HFFc6 (cell line): ENCODE data around the gene PLA2G6. TPM values are rescaled to one million over a fixed set of nuclear protein-coding genes. Genes with fewer than 3 reads are reported as not detected.
"Not testable (repeated sequence)": the region's sequence is repeated elsewhere in the genome, so short reads cannot be mapped to it uniquely, and the experiment has no call there.

Experiments
- DNase-seq: peaks from one replicate; pipeline ENCODE4 v3.0.0-alpha.2; 2018
- H3K27ac Mint-ChIP-seq: 2 replicates; pipeline ENCODE4 v1.8.0; 2020; ENCODE audit warnings: mild to moderate bottlenecking, mixed read lengths
- H3K27me3 Mint-ChIP-seq: 2 replicates; pipeline ENCODE4 v1.8.0; 2021; ENCODE audit warnings: mild to moderate bottlenecking, moderate library complexity, mixed read lengths; ENCODE audit not compliant: insufficient read depth
- H3K36me3 Mint-ChIP-seq: 2 replicates; pipeline ENCODE4 v1.8.0; 2021; ENCODE audit warnings: low read depth, mixed read lengths
- H3K4me1 Mint-ChIP-seq: 2 replicates; pipeline ENCODE4 v1.8.0; 2020; ENCODE audit warnings: low read depth, mixed read lengths
- H3K4me3 Mint-ChIP-seq: 2 replicates; pipeline ENCODE4 v1.8.0; 2020; ENCODE audit warnings: mild to moderate bottlenecking, moderate library complexity, mixed read lengths
- H3K9me3 Mint-ChIP-seq: 2 replicates; pipeline ENCODE4 v1.8.0; 2020; ENCODE audit warnings: mild to moderate bottlenecking, mixed read lengths
- total RNA-seq, 6 experiments: library from RNA; stranded (reverse); fragmentation: NEBNext Ultra II Directional; extraction: Animal tissue kit (Norgen Biotek cat#: 25700); gene quantifications; 2 replicates in 1 of 6; 3 replicates in 5 of 6; pipeline ENCODE4 v1.2.3, GENCODE V29; 2021
- TF ChIP-seq, protein P1 (sequence below): fragments of 200-600 bp; sonication (generic); IDR thresholded peaks from 2 replicates; pipeline ENCODE4 v1.5.0; 2021; ENCODE audit warnings: antibody characterized with exemption, mild to moderate bottlenecking

The PLA2G6 gene
- total RNA-seq, 6 experiments from 2014 or later = 4.1 to 6.6 (median 5.3) TPM

DNA sequence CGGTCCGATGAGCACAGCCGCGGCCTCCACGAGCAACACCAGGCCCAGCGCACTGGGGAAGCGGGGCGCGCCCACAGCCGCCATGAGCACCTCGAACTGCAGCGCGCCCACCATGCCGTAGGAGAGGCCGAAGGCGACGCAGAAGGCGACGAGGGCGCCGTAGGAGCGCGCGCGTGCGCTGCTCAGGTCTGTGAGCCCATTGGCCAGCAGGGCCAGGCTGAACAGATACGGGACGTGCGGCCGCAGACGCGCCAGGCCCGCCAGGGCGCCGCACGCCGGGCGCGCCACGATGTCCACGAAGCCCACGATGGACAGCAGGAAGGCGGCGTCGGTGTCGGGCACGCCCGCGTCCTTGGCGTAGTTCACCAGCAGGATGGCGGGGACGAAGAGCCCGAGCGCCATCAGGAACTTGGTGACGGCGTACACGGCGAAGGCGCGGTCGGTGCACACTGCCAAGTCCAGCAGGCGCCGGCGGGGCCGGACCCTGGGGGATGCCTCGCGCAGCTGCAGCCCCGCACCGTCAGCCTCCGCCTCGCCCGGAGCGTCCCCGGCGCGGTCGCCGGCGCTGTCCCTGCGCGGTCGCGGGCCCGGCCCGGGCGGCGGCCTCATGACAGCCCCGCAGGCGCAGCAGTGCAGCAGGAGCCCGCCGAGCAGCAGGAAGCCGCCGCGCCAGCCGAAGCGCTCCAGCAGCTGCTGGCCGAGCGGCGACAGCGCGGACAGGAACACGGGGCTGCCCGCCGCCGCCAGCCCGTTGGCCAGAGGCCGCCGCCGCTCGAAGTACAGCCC lies 100.6 kb downstream of the PLA2G6 start:
- Mint-ChIP-seq H3K27me3 (peaks cover 11% of the 10 kb centered on the region; the same call in 1 of the 2 replicates), H3K36me3 (no peaks in the 10 kb centered on the region), H3K9me3 (no peaks in the 10 kb centered on the region), H3K4me3 (no peak overlapping the region), H3K27ac (no peak overlapping the region), H3K4me1 (no peaks in the 10 kb centered on the region)
- DNase-seq = no peak
- TF ChIP-seq, protein P1, sequence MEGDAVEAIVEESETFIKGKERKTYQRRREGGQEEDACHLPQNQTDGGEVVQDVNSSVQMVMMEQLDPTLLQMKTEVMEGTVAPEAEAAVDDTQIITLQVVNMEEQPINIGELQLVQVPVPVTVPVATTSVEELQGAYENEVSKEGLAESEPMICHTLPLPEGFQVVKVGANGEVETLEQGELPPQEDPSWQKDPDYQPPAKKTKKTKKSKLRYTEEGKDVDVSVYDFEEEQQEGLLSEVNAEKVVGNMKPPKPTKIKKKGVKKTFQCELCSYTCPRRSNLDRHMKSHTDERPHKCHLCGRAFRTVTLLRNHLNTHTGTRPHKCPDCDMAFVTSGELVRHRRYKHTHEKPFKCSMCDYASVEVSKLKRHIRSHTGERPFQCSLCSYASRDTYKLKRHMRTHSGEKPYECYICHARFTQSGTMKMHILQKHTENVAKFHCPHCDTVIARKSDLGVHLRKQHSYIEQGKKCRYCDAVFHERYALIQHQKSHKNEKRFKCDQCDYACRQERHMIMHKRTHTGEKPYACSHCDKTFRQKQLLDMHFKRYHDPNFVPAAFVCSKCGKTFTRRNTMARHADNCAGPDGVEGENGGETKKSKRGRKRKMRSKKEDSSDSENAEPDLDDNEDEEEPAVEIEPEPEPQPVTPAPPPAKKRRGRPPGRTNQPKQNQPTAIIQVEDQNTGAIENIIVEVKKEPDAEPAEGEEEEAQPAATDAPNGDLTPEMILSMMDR = no peak

DNA sequence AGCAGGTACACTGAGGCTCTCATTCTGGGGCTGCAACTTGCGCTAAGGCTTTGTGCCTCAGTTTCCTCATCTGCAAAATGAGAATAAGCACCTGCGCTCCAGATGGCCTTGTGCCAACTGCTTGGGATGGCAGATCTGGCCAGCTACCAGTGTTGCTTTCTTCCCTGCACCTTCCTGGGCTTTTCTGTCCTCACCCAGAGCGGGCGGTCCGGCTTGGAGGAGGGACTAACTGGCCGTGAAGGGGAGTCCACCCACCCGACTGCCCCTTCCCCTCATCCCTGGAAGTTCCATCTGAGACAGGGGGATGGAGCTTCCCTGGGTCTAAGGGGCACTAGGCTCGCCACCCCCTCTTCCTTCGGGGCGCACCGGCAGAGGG lies 101.2 kb downstream of the PLA2G6 start:
- no peak for DNase-seq
- peaks cover 11% of the 10 kb centered on the region; the same call in 1 of the 2 replicates for H3K27me3 Mint-ChIP-seq
- TF ChIP-seq, protein P1 = no peak
- H3K36me3 Mint-ChIP-seq = no peaks in the 10 kb centered on the region
- H3K9me3 Mint-ChIP-seq = no peaks in the 10 kb centered on the region
- H3K4me3 Mint-ChIP-seq = no peak overlapping the region
- no peak overlapping the region for H3K27ac Mint-ChIP-seq
- H3K4me1 Mint-ChIP-seq = no peaks in the 10 kb centered on the region

DNA sequence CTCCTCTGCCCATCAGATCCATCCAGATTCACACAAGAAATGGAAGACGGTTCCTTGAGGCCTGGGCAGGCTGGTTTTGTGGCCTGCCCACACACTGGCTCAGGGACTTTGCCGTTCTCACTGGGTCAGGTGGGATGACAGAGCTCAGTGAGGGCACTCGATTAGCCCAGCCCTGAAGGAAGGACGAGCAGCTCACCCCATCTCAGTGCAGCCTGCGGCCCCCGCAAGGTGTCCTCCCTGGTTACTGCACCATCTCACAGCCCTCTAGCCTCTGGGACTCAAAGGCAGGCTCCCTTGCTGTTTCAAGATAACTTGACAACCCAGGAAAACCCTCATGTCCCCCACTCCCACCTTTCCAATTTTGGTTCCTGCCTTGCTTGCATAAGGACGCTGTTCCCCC lies 101.8 kb downstream of the PLA2G6 start:
- no peaks in the 10 kb centered on the region for H3K9me3 Mint-ChIP-seq
- TF ChIP-seq, protein P1 = no peak
- H3K27ac Mint-ChIP-seq = no peak overlapping the region
- H3K4me1 Mint-ChIP-seq = no peaks in the 10 kb centered on the region
- H3K4me3 Mint-ChIP-seq = no peak overlapping the region
- H3K36me3 Mint-ChIP-seq = no peaks in the 10 kb centered on the region
- no peak for DNase-seq
- H3K27me3 Mint-ChIP-seq = peaks cover 11% of the 10 kb centered on the region; the same call in 1 of the 2 replicates

DNA sequence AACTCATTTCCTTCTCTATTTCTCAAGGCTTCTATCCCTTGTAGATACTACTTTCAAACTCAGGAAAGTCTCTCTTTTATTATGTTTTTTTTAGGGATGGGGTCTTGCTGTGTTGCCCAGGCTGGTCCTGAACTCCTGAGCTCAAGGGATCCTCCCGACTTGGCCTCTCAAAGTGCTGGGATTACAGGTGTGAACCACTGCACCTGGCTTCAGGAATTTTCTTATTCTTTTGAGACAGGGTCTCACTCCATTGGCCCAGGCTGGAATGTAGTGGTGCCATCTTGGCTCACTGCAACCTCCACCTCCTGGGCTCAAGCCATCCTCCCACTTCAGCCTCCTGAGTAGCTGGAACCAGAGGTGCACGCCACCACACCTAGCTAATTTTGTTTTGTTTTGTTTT lies 102.4 kb downstream of the PLA2G6 start:
- not testable (repeated sequence) for H3K36me3 Mint-ChIP-seq, H3K9me3 Mint-ChIP-seq, DNase-seq, H3K4me3 Mint-ChIP-seq, H3K4me1 Mint-ChIP-seq, H3K27ac Mint-ChIP-seq
- H3K27me3 Mint-ChIP-seq = peaks cover 11% of the 10 kb centered on the region; the same call in 1 of the 2 replicates

DNA sequence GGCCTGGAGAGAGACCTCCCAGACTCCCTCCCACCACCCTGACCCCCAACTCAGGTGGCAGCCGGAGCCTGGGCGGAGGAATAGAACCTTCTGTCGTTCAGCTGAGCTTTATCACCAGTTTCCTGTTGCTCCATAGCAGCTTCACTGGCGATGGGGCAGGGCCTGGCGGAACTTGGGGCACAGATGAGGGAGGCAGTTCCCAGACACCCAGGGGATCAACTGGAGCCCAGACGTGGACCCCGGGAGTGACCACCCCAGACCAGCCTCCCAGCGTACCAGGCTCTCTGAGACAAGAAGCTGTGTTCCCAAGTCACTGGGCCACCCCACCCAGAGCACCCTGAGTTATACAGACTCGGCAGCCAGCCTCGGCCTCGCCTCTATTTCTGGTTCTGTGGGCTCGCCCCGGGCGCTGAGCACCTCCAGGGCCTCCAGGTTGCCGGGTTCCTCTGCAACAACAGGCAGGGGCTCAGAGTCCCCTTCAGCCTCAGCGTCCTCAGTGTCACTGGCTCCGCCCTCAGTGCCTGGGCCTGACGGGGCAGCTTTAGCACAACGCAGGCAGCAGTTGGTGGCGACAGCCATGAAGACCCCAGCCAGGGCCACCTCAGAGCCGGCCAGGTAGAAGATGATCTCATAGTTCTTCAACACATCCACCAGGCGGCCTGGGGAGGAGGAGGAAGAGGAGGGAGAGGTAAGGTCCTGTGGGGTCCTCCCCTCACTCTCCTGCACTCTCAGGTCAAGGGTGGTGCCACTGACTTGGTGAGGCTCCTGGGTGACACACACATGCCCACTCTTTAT lies 103.4 kb downstream of the PLA2G6 start:
- Mint-ChIP-seq H3K27ac (no peak overlapping the region), H3K27me3 (peaks cover 8% of the 10 kb centered on the region; the same call in 1 of the 2 replicates), H3K4me3 (no peak overlapping the region), H3K9me3 (no peaks in the 10 kb centered on the region), H3K4me1 (no peaks in the 10 kb centered on the region), H3K36me3 (no peaks in the 10 kb centered on the region)
- DNase-seq = no peak
- TF ChIP-seq, protein P1 = no peak

DNA sequence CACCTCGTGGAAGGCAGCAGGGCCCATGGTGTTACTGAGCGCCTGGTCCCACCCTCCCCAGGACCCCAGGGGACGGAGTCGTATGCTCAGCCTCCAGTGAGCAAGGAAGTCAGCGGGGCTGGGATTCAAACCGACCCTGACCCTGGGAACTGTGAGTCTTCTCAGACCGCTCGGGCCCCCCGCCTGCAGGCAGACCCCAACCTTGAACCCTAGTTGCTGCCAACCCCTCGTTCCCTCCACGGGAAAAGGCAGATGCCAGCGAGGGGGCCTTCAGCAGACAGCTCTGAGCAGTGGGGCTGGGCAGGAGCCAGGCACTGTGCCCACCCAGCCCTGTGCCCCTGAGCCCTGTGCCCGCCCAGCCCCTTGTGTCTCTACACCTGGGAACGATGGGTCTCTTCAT lies 104.0 kb downstream of the PLA2G6 start:
- Mint-ChIP-seq H3K4me1 (no peaks in the 10 kb centered on the region), H3K4me3 (no peak overlapping the region), H3K9me3 (no peaks in the 10 kb centered on the region), H3K36me3 (no peaks in the 10 kb centered on the region), H3K27me3 (peaks cover 6% of the 10 kb centered on the region; the same call in 1 of the 2 replicates), H3K27ac (no peak overlapping the region)
- TF ChIP-seq, protein P1 = no peak
- DNase-seq = no peak
